A204.1 (cell line): ENCODE results near the gene XRRA1.
"Not testable (repeated sequence)": the region's sequence is repeated elsewhere in the genome, so short reads cannot be mapped to it uniquely, and the experiment has no call there.

ENCODE experiments used
- FAIRE-seq: peaks from 2 replicates; lab custom pipeline; 2012; peaks lifted over from hg19 to GRCh38; lab: Jason Lieb, UNC

Gene XRRA1

GRCh38 chr11:74895340-74896116 lies 53.4 kb downstream of the XRRA1 start:
- FAIRE-seq: no peak

GRCh38 chr11:74893015-74893414 lies 55.9 kb downstream of the XRRA1 start:
- not testable (repeated sequence) for FAIRE-seq

- no peak for FAIRE-seq
These were observed 71.8 kb downstream of the XRRA1 start for GRCh38 chr11:74877132-74877531.

GRCh38 chr11:74871037-74871436 lies 77.9 kb downstream of the XRRA1 start:
- FAIRE-seq: no peak

- FAIRE-seq: no peak
These were observed 78.4 kb downstream of the XRRA1 start for GRCh38 chr11:74870485-74870884.

- FAIRE-seq: no peak
These were observed 82.3 kb downstream of the XRRA1 start for GRCh38 chr11:74866557-74866956.

GRCh38 chr11:74863410-74863809 lies 85.5 kb downstream of the XRRA1 start:
- FAIRE-seq: no peak

GRCh38 chr11:74860743-74861142 lies 88.1 kb downstream of the XRRA1 start:
- no peak for FAIRE-seq

GRCh38 chr11:74853223-74853622 lies 95.7 kb downstream of the XRRA1 start:
- FAIRE-seq: no peak

GRCh38 chr11:74849525-74850391 lies 99.1 kb downstream of the XRRA1 start:
- no peak for FAIRE-seq

GRCh38 chr11:74847895-74848294 lies 101.0 kb downstream of the XRRA1 start:
- no peak for FAIRE-seq

GRCh38 chr11:74847395-74847794 lies 101.5 kb downstream of the XRRA1 start:
- no peak for FAIRE-seq

GRCh38 chr11:74846770-74847169 lies 102.1 kb downstream of the XRRA1 start:
- FAIRE-seq: no peak

GRCh38 chr11:74845978-74846517 lies 102.8 kb downstream of the XRRA1 start:
- FAIRE-seq: no peak

- no peak for FAIRE-seq
These were observed 104.0 kb downstream of the XRRA1 start for GRCh38 chr11:74844865-74845264.

- no peak for FAIRE-seq
These were observed 104.8 kb downstream of the XRRA1 start for GRCh38 chr11:74844072-74844471.

GRCh38 chr11:74842967-74843366 lies 105.9 kb downstream of the XRRA1 start:
- no peak for FAIRE-seq

GRCh38 chr11:74840486-74840885 lies 108.4 kb downstream of the XRRA1 start:
- no peak for FAIRE-seq

- no peak for FAIRE-seq
These were observed 108.9 kb downstream of the XRRA1 start for GRCh38 chr11:74839971-74840370.

GRCh38 chr11:74839446-74839845 lies 109.4 kb downstream of the XRRA1 start:
- no peak for FAIRE-seq

GRCh38 chr11:74838188-74838587 lies 110.7 kb downstream of the XRRA1 start:
- FAIRE-seq: no peak

GRCh38 chr11:74837191-74837590 lies 111.7 kb downstream of the XRRA1 start:
- FAIRE-seq: no peak

- no peak for FAIRE-seq
These were observed 122.0 kb downstream of the XRRA1 start for GRCh38 chr11:74826901-74827300.
